Measurements from ENCODE around the gene FKBP10.
"Not testable (repeated sequence)": the region's sequence is repeated elsewhere in the genome, so short reads cannot be mapped to it uniquely, and the experiment has no call there.

Gene FKBP10

DNA sequence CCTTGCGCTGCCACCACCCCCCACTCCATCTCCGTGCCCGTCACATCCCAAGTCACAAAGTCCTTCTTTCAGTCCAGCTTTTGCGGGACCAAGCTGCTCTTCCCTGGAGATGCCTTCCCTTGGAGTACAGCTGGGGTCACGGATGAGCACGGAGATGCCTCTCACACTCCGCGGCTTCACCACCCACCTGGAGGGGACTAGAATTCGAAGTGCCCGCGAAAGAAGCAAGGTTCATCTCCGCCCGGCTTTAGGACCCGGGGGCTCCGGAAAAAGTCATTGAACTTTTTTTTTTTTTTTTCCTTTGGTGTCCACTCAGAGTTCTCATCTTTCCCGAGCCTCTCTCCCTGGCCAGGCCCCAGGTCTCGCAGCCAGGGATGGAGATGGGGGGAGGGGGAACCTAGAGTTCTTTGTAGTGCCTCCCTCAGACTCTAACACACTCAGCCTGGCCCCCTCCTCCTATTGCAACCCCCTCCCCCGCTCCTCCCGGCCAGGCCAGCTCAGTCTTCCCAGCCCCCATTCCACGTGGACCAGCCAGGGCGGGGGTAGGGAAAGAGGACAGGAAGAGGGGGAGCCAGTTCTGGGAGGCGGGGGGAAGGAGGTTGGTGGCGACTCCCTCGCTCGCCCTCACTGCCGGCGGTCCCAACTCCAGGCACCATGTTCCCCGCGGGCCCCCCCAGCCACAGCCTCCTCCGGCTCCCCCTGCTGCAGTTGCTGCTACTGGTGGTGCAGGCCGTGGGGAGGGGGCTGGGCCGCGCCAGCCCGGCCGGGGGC is at the start of gene FKBP10:
FKBP10 (plus strand) TSS at position 624 of the 771 bp plus-strand sequence; CDS start at position 655, 31 bp downstream.
- DNase-seq: no peak

DNA sequence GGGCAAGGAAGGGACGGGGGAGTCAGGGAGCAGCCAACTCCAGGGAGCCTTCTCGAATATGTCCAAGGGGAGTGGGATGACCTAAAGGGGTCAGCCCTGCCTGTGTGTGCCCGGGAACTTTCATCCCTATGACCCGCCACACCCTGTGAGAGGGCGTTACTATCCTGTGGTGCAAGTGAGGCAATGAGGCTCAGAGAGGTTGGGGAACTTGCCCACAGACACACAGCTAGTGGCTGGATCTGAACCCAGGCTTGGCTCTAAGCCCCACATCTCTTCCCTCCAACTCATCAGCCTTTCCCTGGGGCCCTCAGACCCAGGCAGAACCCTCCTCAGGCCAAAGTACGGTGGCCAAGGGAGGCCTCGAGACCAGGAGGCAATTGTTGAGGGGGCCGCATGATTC is 49.5 kb upstream of the FKBP10 start:
- no peak for DNase-seq

DNA sequence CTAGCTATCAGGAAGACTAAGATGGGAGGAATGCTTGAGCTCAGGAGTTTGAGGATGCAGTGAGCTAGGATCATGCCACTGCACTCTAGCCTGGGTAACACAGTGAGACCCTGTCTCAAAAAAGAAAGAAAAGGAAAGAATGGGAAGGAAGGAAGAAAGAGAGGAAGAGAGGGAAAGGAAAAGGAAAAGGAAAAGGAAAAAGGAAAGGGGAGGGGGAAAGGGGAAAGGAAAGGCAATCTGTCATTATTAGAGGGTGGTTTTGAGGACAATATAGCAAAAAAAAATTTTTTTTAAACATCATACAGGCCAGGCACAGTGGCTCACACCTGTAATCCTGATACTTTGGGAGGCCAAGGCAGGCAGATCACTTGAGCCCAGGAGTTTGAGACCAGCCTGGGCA is 46.7 kb upstream of the FKBP10 start:
- DNase-seq: no peak

GRCh38 chr17:41767324-41768042 is 45.3 kb upstream of the FKBP10 start:
- DNase-seq: no peak

DNA sequence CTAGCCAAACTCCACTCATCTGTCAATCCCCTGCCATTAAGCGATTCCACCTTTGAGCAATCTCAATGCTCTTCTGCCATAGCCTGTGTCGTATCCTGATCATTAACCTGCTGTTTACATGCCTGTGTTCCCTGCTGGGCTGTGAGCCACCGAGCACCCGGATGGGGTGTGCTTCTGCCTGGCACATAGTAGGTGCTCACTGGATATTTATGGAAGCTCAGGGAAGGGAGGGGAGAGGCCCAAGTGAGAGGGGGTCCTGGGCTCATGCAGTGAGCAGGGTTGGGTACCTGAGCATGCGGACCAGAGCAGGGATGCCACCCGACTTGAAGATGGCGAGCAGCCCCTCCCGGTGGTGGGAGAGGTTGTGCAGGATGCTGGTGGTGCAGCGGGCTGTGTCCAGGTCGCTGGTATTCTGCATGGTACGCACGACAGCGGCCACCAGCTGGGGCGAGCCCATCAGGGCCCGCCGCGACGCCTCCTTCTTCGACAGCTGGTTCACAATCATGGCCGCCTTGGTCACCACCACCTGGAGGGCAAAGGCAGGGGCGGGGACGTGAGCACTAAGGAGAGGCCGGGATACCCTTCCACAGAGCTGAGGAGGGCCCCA is 44.0 kb upstream of the FKBP10 start:
- DNase-seq: no peak

DNA sequence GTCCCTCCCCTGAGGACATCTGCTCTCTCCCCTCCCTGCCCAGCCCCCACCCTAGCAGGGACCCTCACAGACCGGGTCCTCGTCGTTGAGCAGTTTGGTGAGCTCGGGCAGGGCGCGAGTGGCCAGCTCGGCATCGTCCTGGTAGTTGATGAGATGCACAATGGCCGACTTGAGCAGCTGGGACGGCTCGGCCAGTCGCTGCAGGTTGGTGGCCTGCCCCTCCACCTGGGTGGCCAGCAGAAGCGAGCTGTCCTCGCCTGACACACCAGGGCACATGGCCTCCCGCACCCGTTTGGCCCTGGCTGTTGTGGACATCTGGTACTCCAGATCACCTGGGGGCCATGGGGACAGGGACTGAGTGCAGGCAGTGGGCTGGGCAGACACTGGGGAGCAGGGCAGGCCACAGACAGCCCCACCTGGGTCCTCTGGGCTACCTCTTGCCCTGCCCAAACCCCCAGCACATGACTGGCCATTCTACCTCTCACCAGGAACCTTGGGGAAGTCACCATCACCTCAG is 43.4 kb upstream of the FKBP10 start:
- DNase-seq: no peak

DNA sequence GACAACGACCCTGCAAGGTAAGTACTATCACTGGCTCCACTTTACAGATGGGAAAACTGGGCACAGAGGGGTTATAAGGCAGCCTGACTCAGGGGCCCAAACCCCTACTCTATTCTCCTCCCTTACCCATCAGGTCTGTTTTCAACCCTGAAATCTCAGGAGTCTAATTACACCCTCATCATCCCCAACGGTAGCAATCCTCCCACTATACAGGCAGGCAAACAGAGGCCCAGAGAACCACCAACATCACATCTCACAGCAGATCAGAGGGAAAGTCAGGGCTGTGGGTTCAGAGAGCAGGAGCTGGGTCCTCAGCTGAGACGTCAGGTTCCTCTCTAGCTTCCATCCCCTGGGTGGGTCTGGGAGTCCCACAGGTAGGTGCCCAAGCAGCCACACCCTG is 42.8 kb upstream of the FKBP10 start:
- no peak for DNase-seq

- no peak for DNase-seq
Measured at GRCh38 chr17:41771389-41772206, 41.2 kb upstream of the FKBP10 start.

GRCh38 chr17:41772218-41772585 is 40.6 kb upstream of the FKBP10 start:
- no peak for DNase-seq

DNA sequence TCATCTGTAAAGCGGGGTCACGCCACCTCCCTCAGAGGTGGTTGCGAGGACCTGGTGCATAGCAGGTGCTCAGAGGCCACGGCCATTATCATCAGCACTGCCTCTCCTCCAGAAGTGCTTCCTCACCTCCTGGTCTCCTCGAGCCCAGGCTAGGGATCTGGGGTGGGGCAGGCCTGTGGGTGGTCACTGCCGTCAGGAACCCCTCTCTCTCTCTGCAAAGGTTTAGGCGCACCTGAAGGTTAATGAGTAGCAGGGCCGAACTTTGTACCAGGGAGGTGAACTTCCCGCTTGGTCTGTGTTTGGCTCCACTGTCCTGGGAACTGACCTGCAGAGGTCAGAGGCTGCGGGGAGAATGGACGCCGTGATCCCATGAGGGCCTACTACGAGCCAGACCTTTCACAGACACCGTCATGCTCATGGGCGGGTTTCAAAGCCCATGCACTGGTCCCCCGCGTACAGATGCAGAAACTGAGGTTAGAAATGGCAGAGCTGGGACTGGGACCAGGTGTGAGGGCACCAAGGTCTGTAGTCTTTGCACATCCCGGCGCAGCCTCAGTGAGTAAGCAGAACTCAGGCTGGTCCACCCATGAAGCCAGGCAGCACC is 40.1 kb upstream of the FKBP10 start:
- no peak for DNase-seq

- no peak for DNase-seq
Measured at GRCh38 chr17:41773190-41773588, 39.6 kb upstream of the FKBP10 start.

DNA sequence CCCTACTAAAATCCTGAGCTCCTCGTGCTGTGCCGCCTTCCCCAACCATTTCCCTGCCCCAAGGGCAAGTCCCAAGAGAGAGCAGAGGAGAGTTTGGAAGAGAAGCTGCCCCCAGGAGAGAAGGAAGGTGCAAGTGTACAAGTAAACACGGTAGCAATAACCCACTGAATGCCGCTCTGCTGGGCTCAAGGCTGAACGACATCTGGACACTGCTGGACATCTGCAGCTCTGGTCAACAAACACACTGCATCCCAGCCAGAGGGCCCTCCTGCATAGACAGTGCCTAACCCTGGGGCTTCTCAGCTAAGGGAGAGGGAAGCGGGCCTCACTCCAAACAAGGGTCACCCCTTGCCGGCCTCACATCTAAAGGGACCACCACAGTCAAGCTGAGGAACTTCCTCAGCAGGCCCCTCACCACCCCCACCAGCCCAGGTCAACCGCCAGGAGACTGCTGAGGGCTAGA is 39.0 kb upstream of the FKBP10 start:
- no peak for DNase-seq

GRCh38 chr17:41775394-41776226 is 37.2 kb upstream of the FKBP10 start:
- DNase-seq: no peak

DNA sequence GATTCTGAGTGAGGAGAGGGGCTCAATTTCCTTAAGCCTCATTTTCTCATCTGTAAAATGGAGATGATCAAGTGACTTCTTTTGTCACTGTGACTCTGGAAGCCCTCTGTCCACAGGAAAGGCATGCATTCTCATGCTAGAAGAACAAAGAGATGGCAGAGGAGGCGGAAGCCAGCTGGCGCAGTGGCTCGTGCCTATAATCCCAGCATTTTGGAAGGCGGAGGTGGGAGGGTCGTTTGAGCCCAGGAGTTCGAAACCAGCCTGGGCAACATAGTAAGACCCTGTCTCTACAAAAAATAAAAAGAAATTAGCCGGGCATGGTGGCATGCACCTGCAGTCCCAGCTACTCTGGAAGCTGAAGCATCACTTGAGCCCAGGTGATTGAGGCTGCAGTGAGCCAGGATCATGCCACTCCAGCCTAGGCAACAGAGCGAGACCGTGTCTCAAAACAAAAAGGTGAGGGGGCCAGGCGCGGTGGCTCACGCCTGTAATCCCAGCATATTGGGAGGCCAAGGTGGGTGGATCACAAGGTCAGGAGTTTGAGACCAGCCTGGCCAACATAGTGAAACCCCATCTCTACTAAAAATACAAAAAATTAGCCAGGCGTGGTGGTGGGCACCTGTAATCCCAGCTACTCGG is 36.4 kb upstream of the FKBP10 start:
- DNase-seq: not testable (repeated sequence)

GRCh38 chr17:41777157-41777573 is 35.6 kb upstream of the FKBP10 start:
- no peak for DNase-seq

DNA sequence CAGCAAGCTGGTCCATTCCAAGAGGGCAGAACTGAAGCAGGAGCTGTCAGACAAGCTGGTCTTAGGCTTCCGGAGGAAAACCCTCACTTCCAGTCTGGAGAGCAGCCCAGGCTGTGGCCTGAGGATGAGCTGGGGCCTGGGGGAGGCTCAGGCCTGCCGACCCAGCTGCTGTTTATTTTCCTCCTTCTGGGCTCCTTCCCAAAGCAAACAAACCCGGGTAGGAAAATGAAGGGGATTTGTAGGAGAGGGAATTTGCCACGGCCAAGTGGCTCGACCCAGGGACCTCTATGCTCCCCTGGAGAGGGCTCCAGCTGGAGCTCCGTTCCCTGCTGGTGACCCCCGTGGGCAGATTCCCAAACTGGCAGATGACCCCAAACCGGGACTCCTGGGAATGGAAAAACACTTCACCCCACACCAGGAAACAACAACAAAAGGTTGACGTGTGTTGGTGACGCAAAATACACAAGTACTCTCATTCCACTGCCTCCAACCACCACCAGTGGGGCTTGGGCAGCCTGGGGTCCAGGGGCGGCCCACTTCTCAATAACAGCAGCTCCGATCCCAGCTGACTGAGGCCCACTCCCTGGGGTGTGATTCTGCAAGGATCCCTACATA is 35.1 kb upstream of the FKBP10 start:
- no peak for DNase-seq

DNA sequence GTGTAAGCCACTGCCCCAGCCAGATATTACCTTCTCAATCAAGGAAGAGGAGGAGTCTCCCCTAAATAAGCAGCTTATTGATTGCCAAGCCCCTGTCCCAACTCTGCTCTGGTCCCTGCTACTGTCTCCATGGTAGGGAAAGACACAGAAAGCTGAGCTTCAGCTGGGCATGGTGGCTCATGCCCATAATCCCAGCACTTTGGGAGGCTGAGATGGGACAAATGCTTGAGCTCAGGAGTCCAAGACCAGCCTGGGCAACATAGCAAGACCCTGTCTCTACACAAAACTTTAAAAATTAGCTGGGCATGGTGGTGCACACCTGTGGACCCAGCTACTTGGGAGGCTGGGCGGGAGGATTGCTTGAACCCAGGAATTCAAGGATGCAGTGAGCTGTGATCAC is 32.9 kb upstream of the FKBP10 start:
- DNase-seq: no peak

DNA sequence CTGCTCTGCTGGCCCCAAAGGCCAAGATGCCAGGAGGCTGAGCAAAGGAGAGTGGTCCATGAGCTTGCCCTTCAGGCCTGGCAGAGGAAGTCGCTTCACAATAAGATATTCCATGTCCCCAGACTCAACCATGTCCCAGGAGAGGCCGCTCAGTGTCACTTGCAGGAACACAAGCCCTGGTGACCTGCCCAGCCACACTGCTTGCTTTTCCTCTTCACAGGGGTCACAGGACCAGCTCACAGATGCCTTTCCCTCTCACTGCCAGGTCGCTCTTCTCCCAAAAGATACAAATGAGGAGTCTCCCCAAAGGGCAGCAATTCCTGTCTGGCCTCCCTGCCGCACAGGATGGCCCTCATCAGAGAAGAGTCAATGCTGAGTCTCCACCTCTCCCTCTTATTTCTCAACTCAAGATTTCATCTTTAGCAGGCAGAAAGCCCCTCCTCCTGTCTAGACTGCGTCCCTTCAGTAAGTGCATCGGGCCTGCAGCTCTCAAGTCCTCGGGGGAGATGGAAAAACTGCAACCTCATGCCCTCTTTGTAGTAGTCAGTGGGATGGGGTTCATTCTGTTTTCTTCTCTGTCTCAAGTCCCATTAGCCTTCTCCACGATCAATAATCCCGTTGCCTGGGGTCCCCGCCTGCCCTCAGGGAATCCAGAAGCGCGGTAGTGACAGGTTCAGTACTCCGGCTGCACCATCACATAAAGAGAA is 31.2 kb upstream of the FKBP10 start:
- no peak for DNase-seq

DNA sequence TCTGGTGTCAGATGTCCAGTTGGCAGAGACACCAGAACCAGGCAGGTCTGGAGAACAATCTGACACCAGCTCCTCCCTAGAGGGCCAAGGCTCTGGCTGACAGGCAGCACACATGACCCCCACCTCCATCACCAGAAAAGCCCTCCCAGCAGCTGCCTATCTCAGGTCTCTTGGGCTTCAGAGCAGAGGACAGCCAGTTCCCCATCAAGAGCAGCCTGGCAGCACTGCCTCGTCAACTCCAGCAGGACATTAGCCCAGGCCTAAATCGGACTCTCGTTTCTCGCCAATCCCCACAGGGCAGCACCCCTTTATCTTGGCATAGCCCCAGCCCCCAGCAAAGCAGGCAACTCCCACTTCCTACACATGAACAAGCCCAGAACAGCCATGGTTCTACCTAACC is 30.7 kb upstream of the FKBP10 start:
- no peak for DNase-seq
